Body of pancreas (tissue), 4 donors: Measurements from ENCODE around the gene MTA1.
A peak's percentile ranks its signal among the peaks of the same experiment; 100 is the strongest.

Experiments
- POLR2A ChIP-seq, 3 donors: fragments of 450-650 bp; IDR thresholded peaks; one replicate each; pipeline ENCODE4 v1.6.1; 2016; ENCODE audit warnings: antibody characterized with exemption in 3 of 3, mild to moderate bottlenecking in 2 of 3
- TF ChIP-seq, protein P1 (sequence below), 7 experiments: fragments of 450-650 bp in 4 of 7; fragments of 200-600 bp in 3 of 7; sonication (generic) in 3 of 7; IDR thresholded peaks; one replicate each; pipeline ENCODE4 v1.5.1; 2016 to 2019; ENCODE audit warnings: antibody characterized with exemption in 7 of 7

GRCh38 chr14:105481886-105482457 lies 62.3 kb downstream of the MTA1 start:
- TF ChIP-seq, protein P1, sequence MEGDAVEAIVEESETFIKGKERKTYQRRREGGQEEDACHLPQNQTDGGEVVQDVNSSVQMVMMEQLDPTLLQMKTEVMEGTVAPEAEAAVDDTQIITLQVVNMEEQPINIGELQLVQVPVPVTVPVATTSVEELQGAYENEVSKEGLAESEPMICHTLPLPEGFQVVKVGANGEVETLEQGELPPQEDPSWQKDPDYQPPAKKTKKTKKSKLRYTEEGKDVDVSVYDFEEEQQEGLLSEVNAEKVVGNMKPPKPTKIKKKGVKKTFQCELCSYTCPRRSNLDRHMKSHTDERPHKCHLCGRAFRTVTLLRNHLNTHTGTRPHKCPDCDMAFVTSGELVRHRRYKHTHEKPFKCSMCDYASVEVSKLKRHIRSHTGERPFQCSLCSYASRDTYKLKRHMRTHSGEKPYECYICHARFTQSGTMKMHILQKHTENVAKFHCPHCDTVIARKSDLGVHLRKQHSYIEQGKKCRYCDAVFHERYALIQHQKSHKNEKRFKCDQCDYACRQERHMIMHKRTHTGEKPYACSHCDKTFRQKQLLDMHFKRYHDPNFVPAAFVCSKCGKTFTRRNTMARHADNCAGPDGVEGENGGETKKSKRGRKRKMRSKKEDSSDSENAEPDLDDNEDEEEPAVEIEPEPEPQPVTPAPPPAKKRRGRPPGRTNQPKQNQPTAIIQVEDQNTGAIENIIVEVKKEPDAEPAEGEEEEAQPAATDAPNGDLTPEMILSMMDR (IDR thresholded peaks at IDR 0.05): peak in 4 of 7 experiments; percentile 7 to 35 (median 23)
- peak; percentile 23 to 73 (median 54) for TF ChIP-seq POLR2A (IDR thresholded peaks at IDR 0.05)
